GM18526 (cell line): ENCODE measurements around the gene TAS2R4.

Source experiments
- POLR2A ChIP-seq: IDR thresholded peaks from 3 replicates; pipeline ENCODE4 v1.6.1; 2011; ENCODE audit not compliant: insufficient read length; ENCODE audit errors: extremely low read depth

The TAS2R4 gene, protein sequence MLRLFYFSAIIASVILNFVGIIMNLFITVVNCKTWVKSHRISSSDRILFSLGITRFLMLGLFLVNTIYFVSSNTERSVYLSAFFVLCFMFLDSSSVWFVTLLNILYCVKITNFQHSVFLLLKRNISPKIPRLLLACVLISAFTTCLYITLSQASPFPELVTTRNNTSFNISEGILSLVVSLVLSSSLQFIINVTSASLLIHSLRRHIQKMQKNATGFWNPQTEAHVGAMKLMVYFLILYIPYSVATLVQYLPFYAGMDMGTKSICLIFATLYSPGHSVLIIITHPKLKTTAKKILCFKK

DNA sequence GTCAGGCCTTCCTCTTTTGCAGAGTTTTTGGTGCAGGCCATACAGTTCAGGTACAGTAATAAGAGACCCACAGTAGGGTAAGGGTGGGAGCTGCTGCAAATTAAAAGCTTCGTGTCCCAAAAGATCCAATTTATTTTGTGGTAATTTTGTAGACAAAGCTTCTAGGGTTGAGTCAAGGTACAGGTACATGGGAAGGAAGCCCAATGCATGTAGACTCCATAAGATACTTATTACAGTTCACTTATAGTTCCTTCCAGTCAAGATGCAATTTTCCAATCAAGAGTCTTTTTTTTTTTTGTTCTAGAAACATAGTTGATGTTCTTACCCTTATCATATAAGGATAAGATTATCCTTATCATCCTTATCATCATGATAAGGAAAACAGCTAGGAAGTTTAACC lies at the start of gene TAS2R4:
TSS of gene TAS2R4 (plus strand) at position 301 of the 400 bp plus-strand sequence. CDS start 1,815 bp downstream, outside the sequence.
- no peak for TF ChIP-seq POLR2A

DNA sequence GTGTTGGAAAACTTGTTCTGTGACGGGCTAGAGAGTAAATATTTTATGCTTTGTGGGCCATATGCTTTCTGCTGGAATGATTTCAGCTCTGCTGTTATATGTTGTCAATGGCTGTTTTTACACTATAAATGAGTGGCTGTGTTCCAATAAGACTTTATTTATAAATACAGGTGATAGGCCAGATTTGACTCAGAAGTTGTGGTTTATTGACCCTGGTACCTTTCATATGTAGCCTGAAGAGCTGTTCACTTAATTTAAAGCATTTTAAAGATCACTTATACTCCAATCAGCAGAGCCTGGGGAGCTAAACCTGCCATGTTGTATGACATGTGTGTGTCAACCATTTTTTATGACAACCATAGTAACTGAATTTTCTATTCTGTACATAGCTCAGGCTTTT lies 47.5 kb upstream of the TAS2R4 start:
- no peak for TF ChIP-seq POLR2A

DNA sequence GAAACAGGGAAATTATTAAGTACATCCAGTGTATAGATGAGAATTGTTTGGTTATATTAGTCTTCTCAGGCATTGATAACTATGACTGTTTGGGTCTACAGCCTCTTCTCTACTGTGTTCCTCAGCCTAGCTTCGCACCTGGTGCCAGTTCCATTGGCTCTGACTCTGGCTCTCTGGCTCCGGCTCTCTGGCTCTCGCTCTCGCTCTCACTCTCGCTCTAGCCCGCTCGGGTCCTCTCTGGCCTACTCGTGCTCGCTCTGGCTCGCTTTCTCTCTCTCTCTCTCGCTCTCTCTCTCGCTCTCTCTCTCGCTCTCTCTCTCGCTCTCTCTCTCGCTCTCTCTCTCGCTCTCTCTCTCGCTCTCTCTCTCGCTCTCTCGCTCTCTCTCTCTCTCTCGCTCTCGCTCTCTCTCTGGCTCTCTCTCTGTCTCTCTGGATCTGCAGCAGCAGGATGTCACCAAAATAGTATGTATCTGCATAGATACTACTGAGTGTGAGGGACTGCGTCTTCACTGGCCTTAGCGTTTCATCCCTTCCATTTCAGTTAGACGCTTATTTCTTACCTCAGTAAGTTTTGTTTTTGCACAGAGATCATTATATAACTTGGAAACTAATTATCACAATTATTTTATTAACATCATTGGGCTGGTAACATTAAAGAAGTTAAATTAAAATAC lies 44.9 kb upstream of the TAS2R4 start:
- TF ChIP-seq POLR2A, result no peak

DNA sequence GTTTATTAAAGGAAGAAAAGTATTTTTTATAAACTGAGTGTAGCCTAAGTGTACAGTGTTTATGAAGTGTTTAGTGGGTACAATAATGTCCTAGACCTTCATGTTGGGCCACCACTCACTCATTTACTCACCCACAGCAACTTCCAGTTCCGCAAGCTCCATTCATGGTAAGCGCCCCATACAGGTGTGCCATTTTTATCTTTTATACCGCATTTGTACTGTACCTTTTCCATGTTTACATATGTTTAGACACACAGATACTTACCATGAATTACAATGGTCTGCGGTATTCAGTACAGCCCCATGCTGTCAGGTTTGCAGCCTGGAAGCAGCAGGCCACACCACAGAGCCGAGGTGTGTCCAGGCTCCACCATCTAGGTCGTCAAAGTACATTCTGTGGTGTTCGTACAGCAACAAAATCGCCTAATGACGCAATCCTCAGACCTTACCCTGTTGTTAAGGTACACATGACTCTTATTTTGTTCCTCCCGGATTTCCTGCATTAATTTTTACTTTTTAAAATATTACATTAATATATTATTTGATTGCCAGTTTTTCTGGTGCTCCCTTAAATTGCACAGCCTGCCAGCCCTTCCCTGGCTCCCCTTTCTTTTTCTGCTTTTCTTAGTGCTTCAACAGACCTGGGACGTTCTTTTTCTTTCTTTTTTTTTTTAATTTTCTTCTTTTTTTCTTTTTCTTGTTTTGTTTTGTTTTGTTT lies 39.2 kb upstream of the TAS2R4 start:
- TF ChIP-seq POLR2A, result no peak

DNA sequence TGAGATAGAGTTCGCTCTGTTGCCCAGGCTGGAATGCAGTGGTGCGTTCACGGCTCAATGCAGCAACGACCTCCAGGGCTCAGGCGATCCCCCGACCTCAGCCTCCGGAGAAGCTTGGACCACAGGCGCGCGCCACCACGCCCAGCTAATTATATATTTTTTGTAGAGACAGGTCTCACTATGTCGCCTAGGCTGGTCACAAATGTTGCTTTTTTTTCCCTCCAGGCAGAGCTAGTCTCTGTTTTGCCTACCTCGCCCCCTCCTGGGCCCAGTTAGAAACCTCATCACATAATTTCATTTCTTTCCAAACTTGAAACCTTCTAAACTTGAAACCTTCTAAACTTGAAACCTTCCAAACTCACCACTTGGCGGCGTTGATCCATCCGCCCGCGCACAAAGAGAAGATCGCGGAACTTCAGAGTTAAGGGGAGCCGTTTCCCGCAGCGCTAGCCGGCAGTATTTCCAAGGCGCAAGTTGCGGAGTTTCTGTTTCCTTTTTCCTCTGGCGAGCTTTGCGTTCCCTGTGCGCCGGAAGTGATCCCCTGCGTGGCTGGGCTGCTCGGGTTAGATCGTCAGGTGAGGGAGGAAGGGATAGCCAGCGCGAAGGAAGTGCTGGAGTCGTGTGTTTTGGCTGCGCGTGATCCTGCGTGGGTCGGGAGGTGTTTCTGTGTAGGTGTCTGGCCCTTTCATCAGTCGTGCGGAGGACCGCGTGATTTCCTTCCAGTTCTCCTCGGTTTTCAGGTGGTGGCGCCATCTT lies 38.5 kb upstream of the TAS2R4 start, which contains the start of gene SSBP1:
TSS of gene SSBP1 (plus strand) at position 523 of the 756 bp plus-strand sequence. CDS start 809 bp downstream, outside the sequence.
- TF ChIP-seq POLR2A, result peak; percentile 93

DNA sequence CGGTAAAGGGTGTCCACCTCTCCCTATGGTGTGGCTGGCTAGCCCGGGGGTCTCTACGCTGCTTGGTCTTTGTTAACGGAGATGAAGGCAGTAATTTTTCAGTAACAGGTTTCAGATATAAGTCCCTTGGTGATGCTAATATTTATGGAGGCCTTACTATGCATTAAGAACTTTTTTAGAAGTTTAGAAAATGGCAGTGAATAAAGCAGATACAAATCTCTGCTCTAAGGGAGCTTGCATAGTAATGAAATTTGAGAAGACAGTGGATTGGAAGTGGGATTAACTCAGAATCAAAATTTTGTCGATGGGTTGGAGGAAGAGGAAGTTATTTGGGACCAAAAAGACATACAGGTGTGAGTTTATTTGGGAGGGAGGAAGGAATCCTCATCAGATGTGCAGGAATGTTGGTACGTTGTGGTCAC lies 37.9 kb upstream of the TAS2R4 start:
- no peak for TF ChIP-seq POLR2A

DNA sequence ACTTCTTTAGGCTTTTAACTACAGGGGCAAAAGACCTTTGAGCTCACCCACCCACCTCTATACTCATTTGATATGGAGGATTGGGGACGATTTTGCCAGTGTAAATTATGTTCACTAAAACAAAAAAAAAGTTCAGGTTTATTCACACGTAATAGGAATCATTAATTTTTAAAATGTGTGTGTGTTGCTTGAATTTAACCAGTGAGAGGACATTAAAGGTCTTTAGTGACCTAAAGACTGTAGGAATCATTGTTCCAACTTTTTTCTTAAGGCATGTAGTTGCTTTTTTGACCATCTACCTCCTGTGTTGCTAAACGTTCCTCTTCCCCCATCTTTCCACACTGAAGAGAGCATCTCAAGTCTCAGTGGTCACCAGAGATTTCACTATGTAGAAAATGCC lies 37.2 kb upstream of the TAS2R4 start:
- no peak for TF ChIP-seq POLR2A

DNA sequence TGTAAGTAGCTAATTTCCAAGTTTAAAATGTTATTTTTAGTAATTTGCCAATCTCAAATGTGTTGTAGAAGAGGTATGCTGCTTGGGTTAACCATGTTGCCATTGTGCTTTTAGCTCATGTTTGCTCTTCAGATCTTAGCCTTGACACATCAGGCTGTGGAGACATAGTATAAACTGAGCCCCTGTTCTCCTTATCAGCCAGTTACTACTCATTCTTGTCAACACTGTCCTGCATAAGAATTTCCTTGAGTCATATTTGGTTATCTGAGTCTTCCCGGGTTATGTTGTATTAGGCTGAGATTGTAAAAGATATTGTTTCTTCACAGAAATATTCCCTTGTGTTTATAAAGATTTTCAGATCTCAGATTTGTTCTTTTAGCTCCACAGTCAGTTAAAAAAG lies 34.2 kb upstream of the TAS2R4 start:
- no peak for TF ChIP-seq POLR2A

DNA sequence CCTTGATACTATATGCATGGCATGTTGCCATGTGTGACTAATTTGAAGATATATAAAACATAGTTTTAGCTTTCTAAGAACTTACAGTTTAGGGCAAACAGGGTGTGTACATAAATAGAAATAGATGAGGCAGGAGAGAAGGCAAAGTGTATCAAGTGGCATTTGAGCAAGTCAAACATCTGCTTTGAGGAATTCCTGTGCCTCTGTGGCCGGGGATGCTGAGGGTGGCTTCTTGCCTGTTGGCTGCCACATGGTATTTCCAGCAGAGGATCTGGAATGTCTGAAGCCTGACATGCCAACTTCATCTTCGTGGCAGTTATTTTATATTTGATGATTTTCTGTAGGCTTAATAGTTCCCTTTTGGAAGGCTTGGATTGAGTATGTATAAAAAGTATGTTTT lies 32.3 kb upstream of the TAS2R4 start:
- no peak for TF ChIP-seq POLR2A

DNA sequence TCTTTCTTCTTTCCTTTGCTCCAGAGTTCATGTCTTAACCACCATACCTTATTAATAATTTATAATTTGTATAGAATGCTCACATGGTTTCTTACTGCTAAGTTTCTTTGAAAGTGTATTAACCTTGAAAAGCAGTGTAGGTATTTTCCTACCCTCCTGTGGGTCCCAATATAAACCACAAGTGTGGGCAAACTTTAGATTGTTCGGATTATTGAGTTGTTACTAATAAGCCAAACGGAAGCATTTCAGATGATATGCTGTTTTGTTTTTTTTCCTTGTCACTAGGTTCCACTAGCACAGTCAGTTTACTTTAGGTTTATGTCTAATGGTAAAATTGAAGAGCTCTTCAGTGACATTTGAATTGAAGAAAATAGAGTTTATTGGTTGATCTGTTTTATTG lies 28.1 kb upstream of the TAS2R4 start:
- TF ChIP-seq POLR2A, result no peak

DNA sequence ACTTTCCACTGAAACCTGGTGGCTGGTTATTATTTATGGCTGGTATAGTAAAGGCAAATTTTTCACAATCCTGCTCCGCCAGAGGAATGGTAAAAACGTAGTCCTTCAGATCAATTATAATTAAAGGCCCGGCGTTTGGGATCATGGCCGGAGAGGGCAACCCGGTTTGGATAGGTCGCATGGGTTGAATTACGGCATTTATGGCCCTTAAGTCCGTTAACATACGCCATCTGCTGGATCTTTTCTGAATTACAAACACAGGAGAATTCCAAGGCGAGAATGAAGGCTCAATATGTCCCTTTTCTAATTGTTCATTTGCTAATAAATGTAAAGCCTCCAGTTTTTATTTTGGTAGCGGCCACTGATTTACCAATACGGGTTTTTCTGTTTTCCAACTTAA lies 23.8 kb upstream of the TAS2R4 start:
- TF ChIP-seq POLR2A, result no peak

DNA sequence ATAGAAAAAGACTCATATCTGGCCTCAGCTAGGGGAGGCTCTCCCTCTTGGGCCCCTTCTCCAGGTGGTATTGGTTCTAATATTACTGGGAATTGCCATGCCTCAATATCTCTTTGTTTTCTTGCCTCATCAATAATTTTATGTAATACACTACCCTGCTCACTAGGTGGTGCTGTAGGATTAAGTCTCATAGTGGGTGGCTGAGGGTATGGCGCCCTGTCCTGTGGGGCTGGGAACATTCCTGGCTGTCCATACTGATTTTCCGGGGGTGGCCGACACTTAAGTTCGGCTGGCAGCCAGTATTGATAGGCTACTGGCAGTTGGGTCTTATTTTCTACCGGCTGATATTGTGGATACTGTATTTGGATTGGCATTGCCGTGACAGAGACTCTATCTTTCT lies 21.5 kb upstream of the TAS2R4 start:
- TF ChIP-seq POLR2A, result no peak

DNA sequence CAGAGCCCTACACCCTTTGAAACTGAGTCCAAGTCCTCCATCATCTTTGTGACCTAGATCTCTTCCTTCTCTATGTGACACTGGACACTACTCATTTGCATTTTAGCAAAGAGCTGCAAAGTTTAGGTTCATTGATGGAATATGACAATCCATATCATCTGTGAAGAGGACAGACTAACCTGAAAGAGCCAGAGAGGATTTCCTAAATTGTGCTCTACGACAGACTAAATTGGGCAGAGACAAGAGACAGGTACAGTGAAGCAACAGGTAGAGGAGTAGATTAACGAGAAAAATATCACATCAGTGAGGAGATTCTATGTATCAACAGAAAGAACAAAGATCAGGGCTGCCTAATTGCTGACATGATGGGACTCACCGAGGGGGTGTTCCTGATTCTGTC lies 12.7 kb upstream of the TAS2R4 start, which contains the start of gene TAS2R3:
TSS of gene TAS2R3 (plus strand) at position 301 of the 400 bp plus-strand sequence. CDS start at position 363, 62 bp downstream.
- no peak for TF ChIP-seq POLR2A

DNA sequence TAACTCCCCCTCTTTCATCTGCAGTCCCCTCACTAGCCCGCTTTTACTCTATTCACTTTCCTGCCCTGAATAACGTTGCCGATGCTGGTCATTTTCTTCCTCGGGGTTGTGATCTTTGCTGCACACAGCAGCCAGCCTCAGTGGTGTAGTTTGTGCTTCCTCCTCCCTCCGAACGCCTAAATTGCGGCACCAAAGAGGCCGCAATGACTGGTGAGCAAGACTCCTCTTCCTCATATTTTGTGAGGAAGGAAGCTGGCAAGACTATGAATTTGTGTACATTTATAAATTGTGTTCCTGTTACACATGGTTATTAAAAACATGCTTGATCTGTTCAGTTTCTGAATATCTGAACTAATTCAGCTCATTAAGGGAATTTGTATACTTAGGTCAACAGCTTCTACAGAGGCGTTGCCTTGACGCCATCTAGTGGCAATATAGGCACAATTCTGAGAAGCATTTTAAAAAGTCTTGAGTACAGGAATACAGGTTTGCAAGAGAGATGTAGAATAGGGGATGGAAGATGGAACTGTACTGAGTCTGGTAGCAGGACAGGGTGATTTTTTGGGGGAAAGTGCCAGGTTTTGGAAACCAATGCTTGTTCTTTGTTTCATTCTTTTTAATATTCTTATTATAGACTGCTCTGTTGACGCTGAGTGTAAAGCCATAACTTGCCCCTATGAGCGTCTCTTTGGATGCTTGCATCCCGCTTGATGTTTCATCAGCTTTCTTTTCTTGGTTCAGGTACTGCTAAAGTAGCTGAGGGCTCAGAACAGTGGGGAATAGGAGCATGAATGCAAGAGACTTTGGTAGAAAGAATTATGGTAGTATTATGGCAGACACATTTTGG lies 9.5 kb downstream of the TAS2R4 start:
- no peak for TF ChIP-seq POLR2A
